Lung (tissue), 12 donors: ENCODE measurements around the gene SUSD4. TPM values are rescaled to one million over a fixed set of nuclear protein-coding genes. Genes with fewer than 3 reads are reported as not detected.
A peak's percentile ranks its signal among the peaks of the same experiment; 100 is the strongest.

Experiments used
- ATAC-seq: fragments of 200-7000 bp; cut with Tn5 transposase; one replicate; pipeline ENCODE4 v1.9.1; 2020; ENCODE audit warnings: moderate number of reproducible peaks; ENCODE audit not compliant: insufficient read depth, low FRiP score
- DNase-seq, 3 donors: peaks; one replicate each; pipeline ENCODE4 v3.0.0-alpha.2; 2013 to 2017
- H3K27ac ChIP-seq, 2 donors: one replicate each; pipeline ENCODE4 v1.5.1; 2013; ENCODE audit warnings: mild to moderate bottlenecking in 2 of 2, moderate library complexity in 2 of 2, control low read depth in 1 of 2, inconsistent platforms in 1 of 2, low read depth in 1 of 2, low read length in 1 of 2
- H3K27me3 ChIP-seq, 3 donors: one replicate each; pipeline ENCODE4 v1.5.1; 2013; ENCODE audit warnings: low read length in 2 of 3; ENCODE audit not compliant: control insufficient read depth in 3 of 3, insufficient read depth in 3 of 3
- H3K36me3 ChIP-seq, 4 donors: one replicate each; pipeline ENCODE4 v1.5.1; 2013; ENCODE audit warnings: low read length in 4 of 4, mild to moderate bottlenecking in 1 of 4, moderate library complexity in 1 of 4; ENCODE audit not compliant: control insufficient read depth in 4 of 4, insufficient read depth in 4 of 4
- H3K4me1 ChIP-seq, 5 donors: one replicate each; pipeline ENCODE4 v1.5.1; 2013; ENCODE audit warnings: low read length in 5 of 5, mild to moderate bottlenecking in 2 of 5, moderate library complexity in 1 of 5; ENCODE audit not compliant: control insufficient read depth in 5 of 5, insufficient read depth in 5 of 5
- H3K4me3 ChIP-seq: one replicate; pipeline ENCODE4 v1.5.1; 2013; ENCODE audit warnings: mild to moderate bottlenecking, control low read depth, moderate library complexity
- H3K9ac ChIP-seq, 2 donors: one replicate each; pipeline ENCODE4 v1.5.1; 2013; ENCODE audit warnings: low read length in 2 of 2, control low read depth in 1 of 2; ENCODE audit not compliant: insufficient read depth in 1 of 2
- H3K9me3 ChIP-seq, 4 donors: one replicate each; pipeline ENCODE4 v1.5.1; 2013; ENCODE audit warnings: low read length in 3 of 4, mild to moderate bottlenecking in 1 of 4, moderate library complexity in 1 of 4; ENCODE audit not compliant: control insufficient read depth in 4 of 4, insufficient read depth in 3 of 4
- CTCF ChIP-seq: IDR thresholded peaks from 2 replicates; pipeline ENCODE4 v1.5.1; 2012; ENCODE audit warnings: mild to moderate bottlenecking; ENCODE audit errors: control extremely low read depth, extremely low read depth
- WGBS, 2 donors: extraction: QIAGEN DNeasy Blood & Tissue Kit; methylation state at CpG; one replicate each; pipeline ENCODE4 v1.1.7; 2013; 5-methylcytosine and 5-hydroxymethylcytosine counted together
- polyA plus RNA-seq, 2 donors: library from polyadenylated mRNA; stranded (reverse); fragments of 200-250 nt; gene quantifications; one replicate each; pipeline ENCODE4 v1.2.1, GENCODE V29; 2013
- total RNA-seq, 2 donors: library from RNA; depleted of rRNA in 1 of 2; stranded (reverse); fragments of >200 nt in 1 of 2; gene quantifications; one replicate each; pipeline ENCODE4 v1.2.1, GENCODE V29; 2014 to 2021
- donor health status: control.
- donor health status: control.
- donor health status: Bipolar disorder and iron deficiency.
- donor health status: healthy.
- donor health status: DM: yes; HTN: yes; CAD: no.

Gene SUSD4
- total and polyA plus RNA-seq, 4 donors: 2.8 to 17.0 (median 4.9) TPM

DNA sequence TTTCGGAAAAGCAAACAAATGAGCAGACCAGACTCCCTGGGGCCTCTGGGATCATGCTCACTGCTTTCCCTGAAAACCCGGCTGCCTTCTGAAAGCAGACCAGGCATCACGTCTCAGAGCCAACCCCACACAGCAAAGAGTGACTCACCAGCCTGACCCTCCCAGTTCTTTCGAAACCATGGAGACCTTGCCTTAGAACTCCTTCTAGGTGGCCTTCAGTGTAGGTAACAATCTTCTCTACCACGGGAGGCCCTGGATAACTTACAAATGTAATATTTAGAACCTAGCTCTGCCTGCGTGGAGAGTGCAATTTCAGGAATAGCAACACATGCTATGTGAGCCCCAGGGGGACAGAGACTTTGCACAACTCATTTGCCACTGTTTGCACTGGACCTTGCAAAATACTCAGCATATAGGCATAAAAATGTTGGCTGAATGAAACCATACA, 105.2 kb downstream of the SUSD4 start:
- ATAC-seq: no peak
- 61 to 82% methylated on average over 6 of the region's 6 CpGs for WGBS, 2 donors
- H3K27ac ChIP-seq: no peak overlapping the region
- H3K36me3 ChIP-seq: no peaks in the 10 kb centered on the region
- H3K9ac ChIP-seq: no peak overlapping the region
- H3K27me3 ChIP-seq: no peaks in the 10 kb centered on the region
- no peak for TF ChIP-seq CTCF
- H3K4me1 ChIP-seq: peaks cover 0 to 4% (median 0%) of the 10 kb centered on the region in 5 donors
- no peaks in the 10 kb centered on the region for H3K9me3 ChIP-seq
- DNase-seq: no peak
- H3K4me3 ChIP-seq: no peak overlapping the region

DNA sequence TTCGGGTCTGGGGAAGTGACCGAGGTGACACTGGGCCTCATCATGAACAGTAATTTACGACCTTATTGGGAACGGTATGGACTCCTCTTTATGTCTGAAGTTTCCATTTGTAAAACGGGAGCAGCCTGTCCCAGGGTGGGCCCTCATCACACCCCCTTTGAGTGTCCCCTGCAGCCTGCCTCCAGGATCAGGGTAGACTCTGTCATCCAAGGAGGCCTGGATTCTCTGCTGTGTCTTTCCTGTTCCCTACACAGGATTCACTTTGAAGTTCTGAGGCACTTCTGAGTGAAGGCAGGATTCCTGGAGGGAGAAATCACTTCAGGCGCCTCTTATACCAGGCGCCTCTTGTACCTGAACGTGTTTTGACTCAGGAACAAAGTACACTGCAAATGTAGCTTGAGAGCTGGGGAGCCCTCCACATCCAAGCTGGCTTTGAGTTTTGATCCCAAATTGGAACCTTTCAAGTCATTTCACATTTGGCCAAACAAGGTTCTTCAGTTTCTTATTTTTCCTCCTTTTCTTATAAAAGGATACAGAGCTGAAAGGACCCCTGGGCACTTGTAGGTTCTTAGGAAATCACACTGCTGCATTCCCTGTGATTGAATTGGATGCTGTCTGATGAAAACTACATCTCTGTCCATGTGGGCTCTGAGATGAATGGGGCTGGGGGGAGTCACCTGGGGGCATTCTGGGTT, 106.0 kb downstream of the SUSD4 start:
- no peaks in the 10 kb centered on the region for H3K27me3 ChIP-seq
- DNase-seq (peak in 1 of 3 donors; percentile 49), ATAC-seq (no peak)
- no peak overlapping the region for H3K4me3 ChIP-seq
- H3K9me3 ChIP-seq: no peaks in the 10 kb centered on the region
- 79 to 90% methylated on average over 8 of the region's 8 CpGs for WGBS, 2 donors
- TF ChIP-seq CTCF: no peak
- no peak overlapping the region for H3K27ac ChIP-seq
- H3K4me1 ChIP-seq: peaks cover 0 to 4% (median 0%) of the 10 kb centered on the region in 5 donors
- no peak overlapping the region for H3K9ac ChIP-seq
- H3K36me3 ChIP-seq: no peaks in the 10 kb centered on the region

- Histone ChIP-seq H3K27me3 (no peaks in the 10 kb centered on the region), H3K36me3 (no peaks in the 10 kb centered on the region), H3K4me1 (peaks cover 0 to 4% (median 0%) of the 10 kb centered on the region in 5 donors), H3K9me3 (no peaks in the 10 kb centered on the region), H3K27ac (no peak overlapping the region), H3K9ac (no peak overlapping the region), H3K4me3 (no peak overlapping the region)
- DNase-seq: no peak
- 92 to 94% methylated on average over 3 of the region's 3 CpGs for WGBS, 2 donors
- no peak for ATAC-seq
- TF ChIP-seq CTCF: no peak
Observed at GRCh38 chr1:223256034-223256433, 107.9 kb downstream of the SUSD4 start.
